ENCODE data around the gene LDHAL6A. TPM values are rescaled to one million over a fixed set of nuclear protein-coding genes. Genes with fewer than 3 reads are reported as not detected.

The LDHAL6A gene
- total RNA-seq, 1 donor = 0.10 TPM

- H3K4me3 ChIP-seq (ENCODE audit: low read length) = no peak overlapping the region
- no peaks in the 10 kb centered on the region for H3K9me3 ChIP-seq (ENCODE audit: low read depth, low read length)
- no peaks in the 10 kb centered on the region for H3K27me3 ChIP-seq (ENCODE audit: insufficient read depth, low read length)
- no peaks in the 10 kb centered on the region for H3K4me1 ChIP-seq (ENCODE audit: insufficient read depth, low read length)
Observed at GRCh38 chr11:18468059-18468458, 12.4 kb downstream of the LDHAL6A start.

- Histone ChIP-seq H3K4me1 (ENCODE audit: insufficient read depth, low read length) (no peaks in the 10 kb centered on the region), H3K9me3 (ENCODE audit: low read depth, low read length) (no peaks in the 10 kb centered on the region), H3K4me3 (ENCODE audit: low read length) (no peak overlapping the region), H3K27me3 (ENCODE audit: insufficient read depth, low read length) (no peaks in the 10 kb centered on the region)
Observed at GRCh38 chr11:18468961-18469360, 13.3 kb downstream of the LDHAL6A start.

- Histone ChIP-seq H3K4me1 (ENCODE audit: insufficient read depth, low read length) (no peaks in the 10 kb centered on the region), H3K27me3 (ENCODE audit: insufficient read depth, low read length) (no peaks in the 10 kb centered on the region), H3K4me3 (ENCODE audit: low read length) (no peak overlapping the region), H3K9me3 (ENCODE audit: low read depth, low read length) (no peaks in the 10 kb centered on the region)
Observed at GRCh38 chr11:18471995-18472394, 16.3 kb downstream of the LDHAL6A start.

- Histone ChIP-seq H3K4me3 (ENCODE audit: low read length) (no peak overlapping the region), H3K4me1 (ENCODE audit: insufficient read depth, low read length) (no peaks in the 10 kb centered on the region), H3K27me3 (ENCODE audit: insufficient read depth, low read length) (no peaks in the 10 kb centered on the region), H3K9me3 (ENCODE audit: low read depth, low read length) (no peaks in the 10 kb centered on the region)
Observed at GRCh38 chr11:18472587-18472986, 16.9 kb downstream of the LDHAL6A start.

DNA sequence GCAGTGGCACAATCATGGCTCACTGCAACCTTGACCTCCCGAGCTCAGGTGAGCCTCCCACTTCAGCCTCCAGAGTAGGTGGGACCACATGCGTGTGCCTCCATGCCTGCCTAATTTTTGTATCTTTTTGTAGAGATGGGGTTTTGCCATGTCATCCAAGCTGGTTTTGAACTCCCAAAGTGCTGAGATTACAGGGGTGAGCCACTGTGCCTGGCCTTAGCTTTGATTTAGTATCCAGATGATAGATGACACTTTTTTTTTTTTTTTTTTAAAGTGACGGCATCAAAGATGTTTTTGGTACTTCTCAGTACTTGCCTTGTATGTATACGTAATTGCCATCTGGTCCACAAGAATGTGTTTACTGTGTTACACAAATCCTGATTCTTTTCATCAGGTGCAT is 23.4 kb downstream of the LDHAL6A start:
- no peak overlapping the region for H3K4me3 ChIP-seq (ENCODE audit: low read length)
- no peaks in the 10 kb centered on the region for H3K9me3 ChIP-seq (ENCODE audit: low read depth, low read length)
- no peaks in the 10 kb centered on the region for H3K4me1 ChIP-seq (ENCODE audit: insufficient read depth, low read length)

DNA sequence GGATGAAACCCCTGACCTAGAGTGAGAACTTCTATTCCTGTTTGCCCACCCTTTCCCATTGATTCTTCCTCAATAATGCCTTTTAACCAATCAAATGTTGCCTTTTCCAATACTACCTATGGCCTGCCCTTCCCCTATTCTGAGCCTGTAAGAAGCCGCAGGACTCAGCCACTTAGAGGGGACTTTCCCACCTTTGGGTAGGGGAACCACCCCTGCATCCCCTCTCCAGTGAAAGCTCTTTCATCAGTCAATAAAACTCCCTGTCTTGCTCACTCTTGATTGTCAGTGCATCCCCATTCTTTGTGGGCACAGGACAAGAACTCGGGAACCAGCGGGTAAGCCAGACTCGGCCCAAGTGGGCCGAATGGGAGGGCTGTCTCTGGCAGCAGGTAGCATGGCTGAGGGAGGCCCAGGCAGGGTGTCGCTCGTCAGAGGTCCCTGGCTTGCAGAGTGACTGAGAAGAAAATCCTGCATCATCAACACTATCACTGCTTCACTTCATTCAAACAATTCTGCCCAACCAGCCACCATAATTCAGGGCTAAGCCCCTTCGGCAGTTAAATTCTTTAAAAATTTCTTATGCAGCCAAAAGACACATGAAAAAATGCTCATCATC is 30.4 kb downstream of the LDHAL6A start:
- Histone ChIP-seq H3K4me1 (ENCODE audit: insufficient read depth, low read length) (no peaks in the 10 kb centered on the region), H3K27me3 (ENCODE audit: insufficient read depth, low read length) (no peaks in the 10 kb centered on the region), H3K4me3 (ENCODE audit: low read length) (no peak overlapping the region), H3K9me3 (ENCODE audit: low read depth, low read length) (no peaks in the 10 kb centered on the region)

More for the DNA sequence above, 23.4 kb downstream of the LDHAL6A start:
- H3K27me3 ChIP-seq (ENCODE audit: insufficient read depth, low read length) = no peaks in the 10 kb centered on the region

DNA sequence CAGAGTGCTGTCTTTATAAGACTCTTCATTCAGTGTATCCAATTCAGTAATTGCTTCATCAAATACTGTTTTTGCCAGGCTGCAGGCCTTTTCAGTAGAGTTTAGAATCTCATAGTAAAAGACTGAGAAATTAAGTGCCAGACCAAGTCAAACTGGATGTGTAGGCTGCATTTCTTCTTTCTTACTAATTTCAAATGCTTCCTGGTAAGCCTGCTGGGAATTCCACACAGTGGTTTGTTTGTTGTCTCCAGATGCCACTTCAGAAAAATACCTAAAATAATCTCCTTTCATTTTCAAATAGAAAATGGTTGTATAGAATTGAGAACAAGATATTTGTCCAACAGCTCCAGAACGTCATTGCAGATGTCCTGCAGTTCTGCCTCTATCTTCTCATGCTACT is 34.7 kb downstream of the LDHAL6A start:
- H3K4me1 ChIP-seq (ENCODE audit: insufficient read depth, low read length) = no peaks in the 10 kb centered on the region
- no peaks in the 10 kb centered on the region for H3K27me3 ChIP-seq (ENCODE audit: insufficient read depth, low read length)
- H3K9me3 ChIP-seq (ENCODE audit: low read depth, low read length) = no peaks in the 10 kb centered on the region

GRCh38 chr11:18490736-18491485 is 35.3 kb downstream of the LDHAL6A start:
- Histone ChIP-seq H3K4me1 (ENCODE audit: insufficient read depth, low read length) (no peaks in the 10 kb centered on the region), H3K4me3 (ENCODE audit: low read length) (no peak overlapping the region), H3K27me3 (ENCODE audit: insufficient read depth, low read length) (no peaks in the 10 kb centered on the region), H3K9me3 (ENCODE audit: low read depth, low read length) (no peaks in the 10 kb centered on the region)

More for the DNA sequence above, 34.7 kb downstream of the LDHAL6A start:
- H3K4me3 ChIP-seq (ENCODE audit: low read length) = no peak overlapping the region

GRCh38 chr11:18491924-18492323 is 36.3 kb downstream of the LDHAL6A start:
- H3K4me3 ChIP-seq (ENCODE audit: low read length) = no peak overlapping the region
- no peaks in the 10 kb centered on the region for H3K9me3 ChIP-seq (ENCODE audit: low read depth, low read length)
- no peaks in the 10 kb centered on the region for H3K27me3 ChIP-seq (ENCODE audit: insufficient read depth, low read length)
- no peaks in the 10 kb centered on the region for H3K4me1 ChIP-seq (ENCODE audit: insufficient read depth, low read length)

- Histone ChIP-seq H3K9me3 (ENCODE audit: low read depth, low read length) (no peaks in the 10 kb centered on the region), H3K4me1 (ENCODE audit: insufficient read depth, low read length) (no peaks in the 10 kb centered on the region), H3K4me3 (ENCODE audit: low read length) (no peak overlapping the region), H3K27me3 (ENCODE audit: insufficient read depth, low read length) (no peaks in the 10 kb centered on the region)
Observed at GRCh38 chr11:18492888-18493287, 37.2 kb downstream of the LDHAL6A start.

- Histone ChIP-seq H3K4me1 (ENCODE audit: insufficient read depth, low read length) (no peaks in the 10 kb centered on the region), H3K27me3 (ENCODE audit: insufficient read depth, low read length) (no peaks in the 10 kb centered on the region), H3K4me3 (ENCODE audit: low read length) (no peak overlapping the region), H3K9me3 (ENCODE audit: low read depth, low read length) (no peaks in the 10 kb centered on the region)
Observed at GRCh38 chr11:18493310-18493709, 37.7 kb downstream of the LDHAL6A start.

DNA sequence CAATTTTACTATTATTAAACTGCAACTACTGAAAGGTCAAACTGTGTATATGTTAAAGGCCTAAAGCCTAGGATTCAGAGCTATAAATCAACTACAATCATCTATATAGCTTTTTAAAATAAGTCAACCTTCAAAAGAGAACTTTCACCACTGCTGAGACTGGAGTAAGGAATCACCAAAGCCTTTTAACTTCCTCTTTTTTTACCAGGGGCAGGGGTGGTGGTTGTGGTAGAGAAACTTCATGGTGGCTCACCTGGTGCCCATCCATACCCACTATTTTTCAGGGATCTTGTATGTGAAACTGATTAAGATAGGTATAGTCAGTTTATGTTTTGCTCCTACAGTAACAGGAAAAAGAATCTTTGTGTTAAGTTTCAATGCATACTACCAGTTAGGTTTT is 39.6 kb downstream of the LDHAL6A start:
- H3K4me1 ChIP-seq (ENCODE audit: insufficient read depth, low read length) = no peaks in the 10 kb centered on the region
- no peaks in the 10 kb centered on the region for H3K27me3 ChIP-seq (ENCODE audit: insufficient read depth, low read length)
- H3K4me3 ChIP-seq (ENCODE audit: low read length) = no peak overlapping the region
- no peaks in the 10 kb centered on the region for H3K9me3 ChIP-seq (ENCODE audit: low read depth, low read length)

- H3K27me3 ChIP-seq (ENCODE audit: insufficient read depth, low read length) = no peaks in the 10 kb centered on the region
- H3K4me1 ChIP-seq (ENCODE audit: insufficient read depth, low read length) = no peaks in the 10 kb centered on the region
- H3K4me3 ChIP-seq (ENCODE audit: low read length) = no peak overlapping the region
- no peaks in the 10 kb centered on the region for H3K9me3 ChIP-seq (ENCODE audit: low read depth, low read length)
Observed at GRCh38 chr11:18495703-18496102, 40.0 kb downstream of the LDHAL6A start.

DNA sequence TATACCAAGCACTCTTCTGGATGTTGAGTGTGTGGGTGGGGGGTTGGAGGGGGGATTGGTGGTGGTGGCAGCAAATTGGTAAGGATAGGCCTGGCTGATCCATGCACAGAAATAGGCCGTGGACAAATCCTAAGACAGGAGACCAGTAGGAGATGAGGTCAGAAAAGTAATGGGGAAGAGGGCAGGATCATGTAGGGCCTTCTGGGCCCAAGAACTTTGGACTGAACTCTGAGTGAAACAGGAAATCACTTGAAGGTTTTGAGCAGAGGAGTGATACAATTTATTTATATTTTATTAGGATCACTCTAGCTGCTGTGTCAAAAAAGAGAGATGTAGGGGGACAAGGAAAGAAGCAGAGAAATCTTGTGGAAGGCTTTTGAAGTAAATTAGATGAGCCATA is 42.4 kb downstream of the LDHAL6A start:
- Histone ChIP-seq H3K4me3 (ENCODE audit: low read length) (no peak overlapping the region), H3K9me3 (ENCODE audit: low read depth, low read length) (no peaks in the 10 kb centered on the region), H3K4me1 (ENCODE audit: insufficient read depth, low read length) (no peaks in the 10 kb centered on the region), H3K27me3 (ENCODE audit: insufficient read depth, low read length) (no peaks in the 10 kb centered on the region)

DNA sequence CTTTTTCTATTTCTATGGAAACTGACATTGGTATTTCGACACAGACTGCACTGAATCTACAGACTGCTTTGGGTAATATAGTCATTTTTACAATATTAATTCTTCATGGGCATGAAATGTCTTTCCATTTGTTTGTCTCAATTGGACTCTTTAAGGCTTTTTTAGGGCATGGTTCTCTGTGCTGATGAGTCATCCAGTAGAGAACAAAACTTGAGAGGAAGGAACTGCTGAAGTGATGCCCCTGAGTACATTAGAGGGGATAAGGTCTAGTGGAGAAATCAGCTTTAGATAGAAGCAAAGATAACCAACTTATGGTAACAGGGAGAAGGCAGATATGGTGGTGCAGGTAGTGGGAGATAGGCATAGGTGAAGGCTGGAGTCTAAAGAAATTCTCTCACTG is 46.0 kb downstream of the LDHAL6A start:
- no peaks in the 10 kb centered on the region for H3K9me3 ChIP-seq (ENCODE audit: low read depth, low read length)
- H3K4me1 ChIP-seq (ENCODE audit: insufficient read depth, low read length) = no peaks in the 10 kb centered on the region
- no peaks in the 10 kb centered on the region for H3K27me3 ChIP-seq (ENCODE audit: insufficient read depth, low read length)
- H3K4me3 ChIP-seq (ENCODE audit: low read length) = no peak overlapping the region

DNA sequence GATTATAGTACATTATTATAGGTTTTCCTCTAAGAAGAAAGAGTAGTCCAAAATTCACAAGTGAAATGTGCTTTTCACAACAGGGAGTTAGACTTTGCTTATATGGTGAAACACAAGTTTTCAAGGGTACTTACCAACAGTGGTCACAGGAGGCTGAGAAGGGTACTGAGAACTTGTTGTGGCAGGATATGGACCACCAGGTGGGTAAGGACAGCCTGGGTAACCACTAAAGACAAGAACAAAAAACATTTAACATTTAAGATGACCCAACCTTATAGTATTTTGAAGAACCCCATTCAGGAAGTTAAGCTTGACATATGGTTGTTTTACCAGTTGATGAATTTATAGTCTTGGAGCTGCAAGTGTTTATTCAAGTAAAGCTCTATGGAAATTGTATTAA is 46.7 kb downstream of the LDHAL6A start:
- no peaks in the 10 kb centered on the region for H3K4me1 ChIP-seq (ENCODE audit: insufficient read depth, low read length)
- no peaks in the 10 kb centered on the region for H3K27me3 ChIP-seq (ENCODE audit: insufficient read depth, low read length)
- H3K9me3 ChIP-seq (ENCODE audit: low read depth, low read length) = no peaks in the 10 kb centered on the region
- no peak overlapping the region for H3K4me3 ChIP-seq (ENCODE audit: low read length)

Measured in mononuclear cell (primary cell).